Ascending aorta (tissue), 2 donors: ENCODE results near the gene HSD17B1. TPM values are rescaled to one million over a fixed set of nuclear protein-coding genes. Genes with fewer than 3 reads are reported as not detected.

Experiments used
- DNase-seq, 2 donors: peaks; one replicate each; pipeline ENCODE4 v3.0.0-alpha.2; 2019; ENCODE audit warnings: low spot score in 2 of 2
- H3K27ac ChIP-seq, 2 donors: fragments of 200-600 bp; sonication (generic); one replicate each; pipeline ENCODE4 v1.5.1; 2016 to 2017; ENCODE audit warnings: mild to moderate bottlenecking in 1 of 2
- H3K27me3 ChIP-seq: fragments of 200-600 bp; sonication (generic); one replicate; pipeline ENCODE4 v1.5.1; 2017
- H3K36me3 ChIP-seq, 2 donors: fragments of 200-600 bp; sonication (generic); one replicate each; pipeline ENCODE4 v1.5.1; 2016
- H3K4me1 ChIP-seq, 2 donors: fragments of 200-600 bp; sonication (generic); one replicate each; pipeline ENCODE4 v1.5.1; 2016 to 2017; ENCODE audit warnings: mild to moderate bottlenecking in 1 of 2
- H3K4me3 ChIP-seq, 2 donors: fragments of 200-600 bp; sonication (generic); one replicate each; pipeline ENCODE4 v1.5.1; 2016 to 2017; ENCODE audit warnings: mild to moderate bottlenecking in 1 of 2
- H3K9me3 ChIP-seq, 2 donors: fragments of 200-600 bp; sonication (generic); one replicate each; pipeline ENCODE4 v1.5.1; 2016
- CTCF ChIP-seq, 3 experiments: fragments of 200-600 bp in 2 of 3; fragments of 450-650 bp in 1 of 3; sonication (generic) in 2 of 3; IDR thresholded peaks; one replicate each; pipeline ENCODE4 v1.5.1; 2016 to 2019; ENCODE audit warnings: antibody characterized with exemption in 3 of 3, mild to moderate bottlenecking in 1 of 3, moderate library complexity in 1 of 3
- intact Hi-C: fragments of 100-400 bp; cut with DNase I; formaldehyde crosslinking; loops from one replicate; pipeline ENCODE4 v1.15.1; 2023
- total RNA-seq: library from RNA; depleted of rRNA; stranded (reverse); fragments of >200 nt; gene quantifications from one replicate; pipeline ENCODE4 v1.1.0, GENCODE V29; 2016

HSD17B1 gene
- total RNA-seq, 1 donor from 2014 or later, result not detected

- H3K36me3 ChIP-seq, result peaks cover 10 to 26% of the 10 kb centered on the region in 2 donors
- no peak overlapping the region for H3K4me3 ChIP-seq
- H3K4me1 ChIP-seq, result peaks cover 53 to 76% of the 10 kb centered on the region in 2 donors
- H3K27ac ChIP-seq, result peak overlapping the region; percentile 96 to 97
- H3K27me3 ChIP-seq, result no peaks in the 10 kb centered on the region
- DNase-seq, result peak; percentile 70 to 95
- intact Hi-C loops, result loop anchor here (2.0 to 5.0 kb wide), 4 partner anchors 89 to 195 kb away; partner anchors contain the start of gene PLEKHH3
- TF ChIP-seq CTCF (IDR thresholded peaks at IDR 0.05), result peak; percentile 95 to 96 (median 95)
- no peaks in the 10 kb centered on the region for H3K9me3 ChIP-seq
Measured at GRCh38 chr17:42517516-42517915, 35.2 kb upstream of the HSD17B1 start.

- peaks cover 10 to 26% of the 10 kb centered on the region in 2 donors for H3K36me3 ChIP-seq
- no peak for TF ChIP-seq CTCF (IDR thresholded peaks at IDR 0.05)
- H3K4me3 ChIP-seq, result no peak overlapping the region
- DNase-seq, result peak; percentile 87 to 96
- no peaks in the 10 kb centered on the region for H3K9me3 ChIP-seq
- H3K4me1 ChIP-seq, result peaks cover 57 to 76% of the 10 kb centered on the region in 2 donors
- no peaks in the 10 kb centered on the region for H3K27me3 ChIP-seq
- intact Hi-C loops, result loop anchor here (2.0 to 5.0 kb wide), 3 partner anchors 97 to 159 kb away; partner anchors contain the start of gene PLEKHH3
- peak overlapping the region; percentile 96 to 97 for H3K27ac ChIP-seq
Measured at GRCh38 chr17:42518046-42518754, 34.5 kb upstream of the HSD17B1 start.

- H3K4me1 ChIP-seq, result peaks cover 57 to 77% of the 10 kb centered on the region in 2 donors
- no peaks in the 10 kb centered on the region for H3K9me3 ChIP-seq
- intact Hi-C loops, result loop anchor here (2.0 to 5.0 kb wide), 3 partner anchors 98 to 158 kb away; partner anchors contain the start of gene PLEKHH3
- H3K27ac ChIP-seq, result peak overlapping the region; percentile 96 to 97
- no peaks in the 10 kb centered on the region for H3K27me3 ChIP-seq
- no peak for TF ChIP-seq CTCF (IDR thresholded peaks at IDR 0.05)
- H3K36me3 ChIP-seq, result peaks cover 6 to 23% of the 10 kb centered on the region in 2 donors
- no peak for DNase-seq
- no peak overlapping the region for H3K4me3 ChIP-seq
Measured at GRCh38 chr17:42518755-42519545, 33.8 kb upstream of the HSD17B1 start.

GRCh38 chr17:42519546-42520491, 32.9 kb upstream of the HSD17B1 start:
- Histone ChIP-seq H3K27ac (peak overlapping the region; percentile 96 to 97), H3K4me1 (peaks cover 60 to 79% of the 10 kb centered on the region in 2 donors), H3K27me3 (no peaks in the 10 kb centered on the region), H3K9me3 (no peaks in the 10 kb centered on the region), H3K4me3 (peak overlapping the region; percentile 2 to 9), H3K36me3 (peaks cover 0 to 14% of the 10 kb centered on the region in 2 donors)
- DNase-seq, result peak; percentile 77 to 98
- no peak for TF ChIP-seq CTCF (IDR thresholded peaks at IDR 0.05)
- intact Hi-C loops, result loop anchor here (2.0 to 5.0 kb wide), 4 partner anchors 61 to 157 kb away; partner anchors contain the start of genes ATP6V0A1 and PLEKHH3

- DNase-seq, result no peak
- Histone ChIP-seq H3K4me1 (peaks cover 65 to 87% of the 10 kb centered on the region in 2 donors), H3K27me3 (no peaks in the 10 kb centered on the region), H3K36me3 (peaks cover 0 to 12% of the 10 kb centered on the region in 2 donors), H3K4me3 (peak overlapping the region; percentile 2 to 3), H3K27ac (peak overlapping the region; percentile 96 to 97), H3K9me3 (no peaks in the 10 kb centered on the region)
- TF ChIP-seq CTCF (IDR thresholded peaks at IDR 0.05), result no peak
- intact Hi-C loops, result loop anchor here (2.0 kb wide), 1 partner anchor 62 kb away; the partner anchor contains the start of gene ATP6V0A1
Measured at GRCh38 chr17:42520540-42520951, 32.2 kb upstream of the HSD17B1 start.
